Testis (tissue), 3 donors: ENCODE results near the gene MT3. TPM values are rescaled to one million over a fixed set of nuclear protein-coding genes. Genes with fewer than 3 reads are reported as not detected.

ENCODE experiments used
- DNase-seq: peaks from one replicate; pipeline ENCODE4 v3.0.0-alpha.2; 2019
- H3K27ac ChIP-seq, 2 donors: fragments of 200-600 bp; sonication (generic); one replicate each; pipeline ENCODE4 v1.5.1; 2019
- H3K27me3 ChIP-seq: fragments of 200-600 bp; sonication (generic); one replicate; pipeline ENCODE4 v1.5.1; 2019
- H3K36me3 ChIP-seq: fragments of 200-600 bp; sonication (generic); one replicate; pipeline ENCODE4 v1.5.1; 2017; ENCODE audit warnings: low read depth; ENCODE audit errors: missing control alignments
- H3K4me1 ChIP-seq: fragments of 200-600 bp; sonication (generic); one replicate; pipeline ENCODE4 v1.5.1; 2019
- H3K4me3 ChIP-seq, 2 donors: fragments of 200-600 bp; sonication (generic); one replicate each; pipeline ENCODE4 v1.5.1; 2017 to 2019
- H3K9me3 ChIP-seq: fragments of 200-600 bp; sonication (generic); one replicate; pipeline ENCODE4 v1.5.1; 2017
- CTCF ChIP-seq, 3 experiments: fragments of 450-650 bp in 2 of 3; fragments of 200-600 bp in 1 of 3; sonication (generic) in 1 of 3; IDR thresholded peaks; one replicate each; pipeline ENCODE4 v1.5.1; 2016 to 2019; ENCODE audit warnings: antibody characterized with exemption in 3 of 3, mild to moderate bottlenecking in 2 of 3, moderate library complexity in 1 of 3
- POLR2A ChIP-seq: fragments of 450-650 bp; IDR thresholded peaks from one replicate; pipeline ENCODE4 v1.6.1; 2017; ENCODE audit warnings: antibody characterized with exemption, mild to moderate bottlenecking, moderate library complexity
- WGBS, 2 donors: methylation state at CpG; one replicate each; pipeline ENCODE4 v1.1.5; 2018; 5-methylcytosine and 5-hydroxymethylcytosine counted together
- intact Hi-C: fragments of 100-400 bp; cut with DNase I; formaldehyde crosslinking; loops from one replicate; pipeline ENCODE4 v1.15.1; 2023; ENCODE audit warnings: low total_unique reads
- polyA plus RNA-seq: library from polyadenylated mRNA; stranded (reverse); fragments of 350-450 nt; fragmentation: Illumina TruSeq; extraction: RNeasy Lipid Tissue Mini Kit (QIAGEN cat#74804); gene quantifications from one replicate; pipeline ENCODE4 v1.2.3, GENCODE V29; 2014; ENCODE audit warnings: low read depth, low replicate concordance; ENCODE audit not compliant: insufficient read depth
- total RNA-seq, 2 donors: library from RNA; depleted of rRNA; stranded (reverse); fragments of >200 nt; gene quantifications; one replicate each; pipeline ENCODE4 v1.2.3, GENCODE V29; 2016

The MT3 gene
- total and polyA plus RNA-seq, 3 donors from 2014 or later, result 4.6 to 12.0 TPM; not detected in 1

GRCh38 chr16:56607675-56608042 lies 18.3 kb downstream of the MT3 start:
- Histone ChIP-seq H3K36me3 (no peaks in the 10 kb centered on the region), H3K4me3 (peak overlapping the region; percentile 38 to 54), H3K9me3 (no peaks in the 10 kb centered on the region), H3K27me3 (no peaks in the 10 kb centered on the region), H3K27ac (peak overlapping the region; percentile 85 to 86), H3K4me1 (peaks cover 38% of the 10 kb centered on the region)
- intact Hi-C loops, result no loop called here
- DNase-seq, result no peak
- no peak for TF ChIP-seq CTCF (IDR thresholded peaks at IDR 0.05)
- no peak for TF ChIP-seq POLR2A
- 38 to 40% methylated on average over 2 of the region's 2 CpGs for WGBS, 2 donors

- no peaks in the 10 kb centered on the region for H3K9me3 ChIP-seq
- no peaks in the 10 kb centered on the region for H3K27me3 ChIP-seq
- DNase-seq, result peak; percentile 96
- H3K36me3 ChIP-seq, result no peaks in the 10 kb centered on the region
- TF ChIP-seq POLR2A (no peak), CTCF (IDR thresholded peaks at IDR 0.05) (no peak)
- peak within 1 kb of the TSS; percentile 38 to 54 for H3K4me3 ChIP-seq
- H3K4me1 ChIP-seq, result peaks cover 38% of the 10 kb centered on the region
- peak within 1 kb of the TSS; percentile 85 to 86 for H3K27ac ChIP-seq
- intact Hi-C loops, result no loop called here
- WGBS, 2 donors, result 4 to 25% methylated on average over 14 to 53 of the region's 62 CpGs
Observed at GRCh38 chr16:56608043-56608875, 18.9 kb downstream of the MT3 start, which contains the start of gene MT2A. TSS of gene MT2A (plus strand) at chr16:56608584. CDS start at chr16:56608656, 72 bp downstream.

- intact Hi-C loops, result no loop called here
- Histone ChIP-seq H3K4me3 (peak overlapping the region; percentile 38 to 54), H3K27me3 (no peaks in the 10 kb centered on the region), H3K27ac (peak overlapping the region; percentile 85 to 86), H3K9me3 (no peaks in the 10 kb centered on the region), H3K36me3 (no peaks in the 10 kb centered on the region), H3K4me1 (peaks cover 38% of the 10 kb centered on the region)
- no peak for DNase-seq
- TF ChIP-seq POLR2A (no peak), CTCF (IDR thresholded peaks at IDR 0.05) (no peak)
- WGBS, 2 donors, result 1 to 2% methylated on average over 16 to 21 of the region's 21 CpGs
Observed at GRCh38 chr16:56608876-56609462, 19.6 kb downstream of the MT3 start.

GRCh38 chr16:56609463-56609921 lies 20.2 kb downstream of the MT3 start:
- Histone ChIP-seq H3K27me3 (no peaks in the 10 kb centered on the region), H3K9me3 (no peaks in the 10 kb centered on the region), H3K27ac (peak overlapping the region in 1 of 2 donors; percentile 86), H3K4me1 (peaks cover 38% of the 10 kb centered on the region), H3K36me3 (no peaks in the 10 kb centered on the region), H3K4me3 (peak overlapping the region; percentile 38 to 54)
- WGBS, 2 donors, result 1% methylated on average over 6 of the region's 6 CpGs
- DNase-seq, result peak; percentile 70
- intact Hi-C loops, result no loop called here
- TF ChIP-seq CTCF (IDR thresholded peaks at IDR 0.05), result no peak
- no peak for TF ChIP-seq POLR2A
